ENCODE results near the gene EXOSC1. TPM values are rescaled to one million over a fixed set of nuclear protein-coding genes. Genes with fewer than 3 reads are reported as not detected.

EXOSC1 gene
- total RNA-seq: 36.1 and 45.8 TPM in 2 replicates

DNA sequence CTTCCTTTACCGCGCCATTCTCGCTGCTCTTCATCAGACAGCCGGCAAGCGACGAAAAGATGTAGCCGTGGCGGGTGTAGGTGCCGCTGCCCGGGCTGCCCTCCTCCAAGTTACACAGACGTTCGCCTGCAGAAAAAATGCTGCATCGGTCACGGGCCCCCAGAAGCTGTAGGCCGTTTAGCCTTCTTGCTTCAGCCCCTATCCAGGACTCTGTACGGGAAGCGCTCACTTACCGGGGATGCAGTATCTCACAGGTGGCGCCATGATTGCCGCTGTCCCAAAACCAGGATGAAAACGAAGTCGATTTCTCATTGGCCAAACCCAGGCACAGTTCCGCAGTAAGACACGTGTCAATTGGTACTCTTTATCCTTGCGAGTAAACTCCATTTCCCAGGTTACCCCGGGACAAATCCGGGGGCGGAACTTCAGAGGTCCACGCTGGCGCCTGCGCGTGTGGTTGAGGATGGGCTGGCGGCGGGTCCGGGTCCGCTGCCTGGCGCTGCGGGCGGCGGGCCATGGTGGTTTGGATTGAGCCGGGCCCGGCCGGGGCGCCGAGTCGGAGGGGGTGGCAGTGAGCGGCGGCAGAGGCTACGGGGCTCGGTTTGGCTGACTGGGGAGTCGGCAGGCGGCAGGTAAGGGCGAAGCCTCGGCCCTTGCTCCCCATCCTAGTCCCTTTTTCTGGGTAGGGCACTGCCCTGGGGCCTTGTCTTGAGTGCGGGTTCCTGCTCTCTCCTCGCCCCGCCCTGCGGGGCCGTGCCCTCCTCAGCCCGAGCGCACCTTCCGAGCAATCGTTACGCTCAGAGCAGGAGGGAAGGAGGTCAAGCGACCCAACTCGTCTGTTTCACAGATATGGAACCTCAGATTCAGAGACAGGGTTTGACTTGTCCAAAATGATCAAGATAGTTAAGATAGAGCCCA lies at the start of gene EXOSC1, which contains the start of gene ZDHHC16:
Gene EXOSC1 (minus strand): TSS at position 285 of the 918 bp plus-strand sequence. CDS start 21 bp downstream, at position 264.
Gene ZDHHC16 (plus strand): TSS at position 454 of the 918 bp plus-strand sequence. CDS start 5,501 bp downstream, outside the sequence.

GRCh38 chr10:97425964-97426775 lies 19.6 kb downstream of the EXOSC1 start, which contains the start of gene PGAM1:
Gene PGAM1, plus strand, starts transcription at chr10:97426191. Its CDS starts 117 bp downstream, at chr10:97426308.

GRCh38 chr10:97400665-97401454 lies 44.9 kb downstream of the EXOSC1 start, which contains the start of gene RRP12:
Gene RRP12, minus strand, starts transcription at chr10:97401340. Its CDS starts 109 bp downstream, at chr10:97401231.

Other genes starting within 250 kb of the EXOSC1 start
- 7.3 and 9.2 TPM in 2 replicates for gene ARHGAP19, start 153.4 kb downstream of the EXOSC1 start, total RNA-seq
- gene FRAT1, start 126.7 kb downstream of the EXOSC1 start, total RNA-seq: 1.3 and 2.3 TPM in 2 replicates
- 12.8 and 13.0 TPM in 2 replicates for gene FRAT2, start 111.3 kb downstream of the EXOSC1 start, total RNA-seq
- gene RRP12, start 44.7 kb downstream of the EXOSC1 start, total RNA-seq: 30.5 and 32.5 TPM in 2 replicates
- gene PGAM1, start 19.8 kb downstream of the EXOSC1 start, total RNA-seq: 946 and 1,057 TPM in 2 replicates
- 51.6 and 52.8 TPM in 2 replicates for gene ZDHHC16, start 169 bp upstream of the EXOSC1 start, total RNA-seq
- 99.9 and 126 TPM in 2 replicates for gene MMS19, start 52.4 kb upstream of the EXOSC1 start, total RNA-seq
- gene UBTD1, start 52.9 kb upstream of the EXOSC1 start, total RNA-seq: 32.2 and 34.4 TPM in 2 replicates
- gene ANKRD2, start 126.8 kb upstream of the EXOSC1 start, total RNA-seq: 0.63 and 1.4 TPM in 2 replicates
- gene HOGA1, start 138.4 kb upstream of the EXOSC1 start, total RNA-seq: 0.49 TPM in 1 of 2 replicates, not detected in the other
- not detected in 2 replicates for gene C10orf62, start 143.7 kb upstream of the EXOSC1 start, total RNA-seq
- 3.4 and 6.6 TPM in 2 replicates for gene MORN4, start 187.5 kb upstream of the EXOSC1 start, total RNA-seq
- 38.0 and 44.8 TPM in 2 replicates for gene PI4K2A, start 194.7 kb upstream of the EXOSC1 start, total RNA-seq
- 65.2 and 75.0 TPM in 2 replicates for gene AVPI1, start 241.2 kb upstream of the EXOSC1 start, total RNA-seq

Measured in airway epithelial cell (primary cell).